Mesendoderm (in vitro differentiated cells): ENCODE results near the gene EPS15.

Experiments used
- DNase-seq: peaks from one replicate; pipeline ENCODE4 v3.0.0; 2013
- H2AK5ac ChIP-seq: 2 replicates; pipeline ENCODE4 v1.6.1; 2013; ENCODE audit warnings: low read length, inconsistent platforms
- H2BK120ac ChIP-seq: 2 replicates; pipeline ENCODE4 v1.6.1; 2013; ENCODE audit warnings: low read depth, mild to moderate bottlenecking, low read length, moderate library complexity, mixed read lengths
- H2BK15ac ChIP-seq: replicated peaks from 2 replicates; pipeline ENCODE4 v1.6.1; 2013; ENCODE audit warnings: low read depth, mild to moderate bottlenecking, moderate library complexity
- H2BK5ac ChIP-seq: 2 replicates; pipeline ENCODE4 v1.6.1; 2013; ENCODE audit warnings: low read length, inconsistent platforms
- H3K18ac ChIP-seq: 2 replicates; pipeline ENCODE4 v1.6.1; 2013; ENCODE audit warnings: mild to moderate bottlenecking, low read length, mixed read lengths
- H3K23ac ChIP-seq: one replicate; pipeline ENCODE4 v1.6.1; 2013; ENCODE audit warnings: low read length
- H3K27ac ChIP-seq: 2 replicates; pipeline ENCODE4 v1.5.1; 2013; ENCODE audit warnings: low read depth, mild to moderate bottlenecking, inconsistent platforms, low read length, moderate library complexity
- H3K27me3 ChIP-seq: 2 replicates; pipeline ENCODE4 v1.6.1; 2013; ENCODE audit warnings: low read length, control low read depth, mild to moderate bottlenecking, inconsistent platforms; ENCODE audit not compliant: insufficient read depth, poor library complexity
- H3K36me3 ChIP-seq: 2 replicates; pipeline ENCODE4 v1.6.1; 2013; ENCODE audit warnings: low read length, inconsistent platforms; ENCODE audit not compliant: control insufficient read depth, insufficient read depth
- H3K4ac ChIP-seq: one replicate; pipeline ENCODE4 v1.6.1; 2013; ENCODE audit warnings: low read depth, mild to moderate bottlenecking, low read length, moderate library complexity
- H3K4me1 ChIP-seq: 2 replicates; pipeline ENCODE4 v1.6.1; 2013; ENCODE audit warnings: low read depth, low read length, inconsistent platforms; ENCODE audit not compliant: control insufficient read depth
- H3K4me2 ChIP-seq: 2 replicates; pipeline ENCODE4 v1.6.1; 2013; ENCODE audit warnings: low read length
- H3K4me3 ChIP-seq: 2 replicates; pipeline ENCODE4 v1.5.1; 2013; ENCODE audit warnings: mild to moderate bottlenecking, low read length
- H3K56ac ChIP-seq: one replicate; pipeline ENCODE4 v1.6.1; 2013; ENCODE audit warnings: low read length
- H3K79me1 ChIP-seq: 2 replicates; pipeline ENCODE4 v1.6.1; 2013; ENCODE audit warnings: low read length, inconsistent platforms
- H3K79me2 ChIP-seq: 2 replicates; pipeline ENCODE4 v1.6.1; 2013; ENCODE audit warnings: mild to moderate bottlenecking, low read length; ENCODE audit not compliant: control insufficient read depth, insufficient read depth
- H3K9ac ChIP-seq: 2 replicates; pipeline ENCODE4 v1.6.1; 2013; ENCODE audit warnings: low read length, inconsistent platforms
- H4K5ac ChIP-seq: one replicate; pipeline ENCODE4 v1.6.1; 2013; ENCODE audit warnings: low read length
- H4K8ac ChIP-seq: one replicate; pipeline ENCODE4 v1.6.1; 2013; ENCODE audit warnings: low read depth, mild to moderate bottlenecking, control low read depth, low read length, moderate library complexity
- WGBS: extraction: QIAGEN DNeasy Blood & Tissue Kit; methylation state at CpG from one replicate; pipeline ENCODE4 v1.1.7; 2013; ENCODE audit warnings: low lambda C conversion rate, missing lambda C conversion rate; ENCODE audit not compliant: insufficient coverage; ENCODE audit errors: extremely low coverage; 5-methylcytosine and 5-hydroxymethylcytosine counted together

Gene EPS15

GRCh38 chr1:51317798-51318197 lies 201.3 kb downstream of the EPS15 start:
- H3K36me3 ChIP-seq: no peaks in the 10 kb centered on the region
- no peak overlapping the region for H2AK5ac ChIP-seq
- no peaks in the 10 kb centered on the region for H3K4me1 ChIP-seq
- H4K5ac ChIP-seq: no peak overlapping the region
- no peak overlapping the region for H2BK5ac ChIP-seq
- no peak overlapping the region for H3K18ac ChIP-seq
- H3K4me2 ChIP-seq: no peak overlapping the region
- no peak overlapping the region for H3K9ac ChIP-seq
- no peak overlapping the region for H3K4ac ChIP-seq
- H3K79me2 ChIP-seq: no peaks in the 10 kb centered on the region
- no peak overlapping the region for H3K27ac ChIP-seq
- no CpG with 5 or more reads among the region's 7 CpGs for WGBS
- no peak overlapping the region for H2BK120ac ChIP-seq
- no peak overlapping the region for H4K8ac ChIP-seq
- H3K4me3 ChIP-seq: no peak overlapping the region
- no peak overlapping the region for H3K23ac ChIP-seq
- no peak for DNase-seq
- H3K79me1 ChIP-seq: no peaks in the 10 kb centered on the region
- no peak overlapping the region for H2BK15ac ChIP-seq
- no peaks in the 10 kb centered on the region for H3K27me3 ChIP-seq
- no peak overlapping the region for H3K56ac ChIP-seq

GRCh38 chr1:51316846-51317120 lies 202.3 kb downstream of the EPS15 start:
- no CpG with 5 or more reads among the region's 4 CpGs for WGBS
- no peaks in the 10 kb centered on the region for H3K79me2 ChIP-seq
- H2BK5ac ChIP-seq: no peak overlapping the region

GRCh38 chr1:51316113-51316845 lies 202.8 kb downstream of the EPS15 start:
- Histone ChIP-seq H3K79me1 (no peaks in the 10 kb centered on the region), H3K36me3 (no peaks in the 10 kb centered on the region), H2BK15ac (no peak overlapping the region), H3K27me3 (no peaks in the 10 kb centered on the region), H3K9ac (no peak overlapping the region), H4K8ac (no peak overlapping the region), H2BK5ac (no peak overlapping the region), H3K4me3 (no peak overlapping the region), H4K5ac (no peak overlapping the region), H3K27ac (no peak overlapping the region), H2AK5ac (no peak overlapping the region), H3K18ac (no peak overlapping the region), H3K4me2 (no peak overlapping the region), H3K4ac (no peak overlapping the region), H3K4me1 (no peaks in the 10 kb centered on the region), H3K56ac (no peak overlapping the region), H3K79me2 (no peaks in the 10 kb centered on the region), H2BK120ac (no peak overlapping the region), H3K23ac (no peak overlapping the region)
- DNase-seq: no peak
- no CpG with 5 or more reads among the region's 9 CpGs for WGBS

More at GRCh38 chr1:51316846-51317120, 202.3 kb downstream of the EPS15 start:
- Histone ChIP-seq H3K27me3 (no peaks in the 10 kb centered on the region), H4K5ac (no peak overlapping the region), H3K9ac (no peak overlapping the region), H3K4ac (no peak overlapping the region), H2BK120ac (no peak overlapping the region), H3K4me1 (no peaks in the 10 kb centered on the region), H3K27ac (no peak overlapping the region), H2BK15ac (no peak overlapping the region), H3K36me3 (no peaks in the 10 kb centered on the region), H3K79me1 (no peaks in the 10 kb centered on the region), H3K23ac (no peak overlapping the region), H3K18ac (no peak overlapping the region), H4K8ac (no peak overlapping the region), H3K4me2 (no peak overlapping the region), H3K56ac (no peak overlapping the region), H2AK5ac (no peak overlapping the region), H3K4me3 (no peak overlapping the region)
- no peak for DNase-seq

GRCh38 chr1:51314974-51315373 lies 204.1 kb downstream of the EPS15 start:
- Histone ChIP-seq H3K9ac (no peak overlapping the region), H3K18ac (no peak overlapping the region), H2AK5ac (no peak overlapping the region), H3K4me3 (no peak overlapping the region), H3K79me2 (no peaks in the 10 kb centered on the region), H2BK5ac (no peak overlapping the region), H3K4me2 (no peak overlapping the region), H2BK15ac (no peak overlapping the region), H2BK120ac (no peak overlapping the region), H3K4ac (no peak overlapping the region), H3K56ac (no peak overlapping the region), H3K27ac (no peak overlapping the region), H3K23ac (no peak overlapping the region), H3K4me1 (no peaks in the 10 kb centered on the region), H4K8ac (no peak overlapping the region), H3K79me1 (no peaks in the 10 kb centered on the region), H3K36me3 (no peaks in the 10 kb centered on the region), H3K27me3 (no peaks in the 10 kb centered on the region), H4K5ac (no peak overlapping the region)
- no CpG with 5 or more reads among the region's 3 CpGs for WGBS
- no peak for DNase-seq

GRCh38 chr1:51313961-51314777 lies 204.9 kb downstream of the EPS15 start:
- WGBS: no CpG with 5 or more reads among the region's 12 CpGs
- DNase-seq: no peak
- no peak overlapping the region for H3K4me2 ChIP-seq
- no peaks in the 10 kb centered on the region for H3K36me3 ChIP-seq
- H3K4me3 ChIP-seq: no peak overlapping the region
- H3K9ac ChIP-seq: no peak overlapping the region
- H2BK120ac ChIP-seq: no peak overlapping the region
- no peaks in the 10 kb centered on the region for H3K79me1 ChIP-seq
- H3K27me3 ChIP-seq: no peaks in the 10 kb centered on the region
- H3K56ac ChIP-seq: no peak overlapping the region
- no peaks in the 10 kb centered on the region for H3K79me2 ChIP-seq
- no peak overlapping the region for H2AK5ac ChIP-seq
- H2BK15ac ChIP-seq: no peak overlapping the region
- no peak overlapping the region for H4K5ac ChIP-seq
- no peak overlapping the region for H3K27ac ChIP-seq
- no peaks in the 10 kb centered on the region for H3K4me1 ChIP-seq
- no peak overlapping the region for H3K23ac ChIP-seq
- no peak overlapping the region for H3K4ac ChIP-seq
- H3K18ac ChIP-seq: no peak overlapping the region
- no peak overlapping the region for H4K8ac ChIP-seq
- H2BK5ac ChIP-seq: no peak overlapping the region
